Thoracic aorta (tissue), 2 donors: Measurements from ENCODE around the gene SLC38A8. TPM values are rescaled to one million over a fixed set of nuclear protein-coding genes. Genes with fewer than 3 reads are reported as not detected.

Source experiments
- ATAC-seq: fragments of 150-250 bp; one replicate; pipeline ENCODE4 v1.8.0; 2017; ENCODE audit warnings: low read depth; ENCODE audit not compliant: insufficient number of reproducible peaks, low FRiP score
- DNase-seq: peaks from one replicate; pipeline ENCODE4 v3.0.0-alpha.2; 2020; ENCODE audit warnings: low spot score
- H3K27ac ChIP-seq, 2 donors: fragments of 200-600 bp; sonication (generic); 1 replicate in 1 of 2; 2 replicates in 1 of 2; pipeline ENCODE4 v1.5.1; 2016; ENCODE audit warnings: mild to moderate bottlenecking in 2 of 2, moderate library complexity in 2 of 2
- H3K27me3 ChIP-seq: fragments of 200-600 bp; sonication (generic); replicated peaks from 2 replicates; pipeline ENCODE4 v1.6.0; 2016; ENCODE audit warnings: mild to moderate bottlenecking; ENCODE audit not compliant: insufficient read depth
- H3K36me3 ChIP-seq: fragments of 200-600 bp; sonication (generic); one replicate; pipeline ENCODE4 v1.5.1; 2016
- H3K4me1 ChIP-seq, 2 donors: fragments of 200-600 bp; sonication (generic); 1 replicate in 1 of 2; 2 replicates in 1 of 2; pipeline versions ENCODE4 v1.5.1 to v1.6.0; 2016; ENCODE audit warnings: low read depth in 2 of 2, mild to moderate bottlenecking in 1 of 2; ENCODE audit not compliant: control insufficient read depth in 1 of 2
- H3K4me3 ChIP-seq: fragments of 200-600 bp; sonication (generic); 2 replicates; pipeline ENCODE4 v1.5.1; 2016; ENCODE audit warnings: mild to moderate bottlenecking
- H3K9me3 ChIP-seq: fragments of 200-600 bp; sonication (generic); 2 replicates; pipeline ENCODE4 v1.5.1; 2016
- total RNA-seq, 2 donors: library from RNA; depleted of rRNA; stranded (reverse); fragments of >200 nt; gene quantifications; one replicate each; pipeline versions ENCODE4 v1.1.0 to v1.2.3, GENCODE V29; 2016
- TF ChIP-seq, protein P1 (sequence below): fragments of 200-600 bp; sonication (generic); IDR thresholded peaks from one replicate; pipeline ENCODE4 v1.5.1; 2019; ENCODE audit warnings: antibody characterized with exemption

The SLC38A8 gene
- total RNA-seq, 2 donors from 2014 or later: not detected

DNA sequence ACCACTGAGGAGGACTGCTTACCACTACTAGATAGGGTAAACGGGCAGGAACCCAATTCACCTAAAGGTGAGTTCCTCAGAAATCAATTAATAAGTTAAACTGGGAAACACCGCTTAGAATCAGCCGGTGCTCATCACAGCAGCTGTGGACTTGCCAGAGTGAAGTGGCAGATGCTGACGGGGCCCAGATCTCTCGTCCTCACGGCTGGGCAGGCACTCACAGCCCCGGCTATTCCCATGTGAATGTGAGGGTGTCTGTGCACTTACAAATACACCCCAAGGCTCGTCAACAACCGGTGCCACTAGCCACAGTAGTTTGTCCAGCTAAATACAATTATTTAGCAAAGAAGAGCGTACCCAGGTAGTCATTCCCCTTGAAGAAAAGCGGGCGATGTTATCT lies 44.4 kb upstream of the SLC38A8 start:
- H3K4me3 ChIP-seq: no peak overlapping the region
- no peaks in the 10 kb centered on the region for H3K27me3 ChIP-seq
- H3K4me1 ChIP-seq: peaks cover 11 to 14% of the 10 kb centered on the region in 2 donors
- no peak for DNase-seq
- peaks cover 30% of the 10 kb centered on the region for H3K36me3 ChIP-seq
- TF ChIP-seq, protein P1, sequence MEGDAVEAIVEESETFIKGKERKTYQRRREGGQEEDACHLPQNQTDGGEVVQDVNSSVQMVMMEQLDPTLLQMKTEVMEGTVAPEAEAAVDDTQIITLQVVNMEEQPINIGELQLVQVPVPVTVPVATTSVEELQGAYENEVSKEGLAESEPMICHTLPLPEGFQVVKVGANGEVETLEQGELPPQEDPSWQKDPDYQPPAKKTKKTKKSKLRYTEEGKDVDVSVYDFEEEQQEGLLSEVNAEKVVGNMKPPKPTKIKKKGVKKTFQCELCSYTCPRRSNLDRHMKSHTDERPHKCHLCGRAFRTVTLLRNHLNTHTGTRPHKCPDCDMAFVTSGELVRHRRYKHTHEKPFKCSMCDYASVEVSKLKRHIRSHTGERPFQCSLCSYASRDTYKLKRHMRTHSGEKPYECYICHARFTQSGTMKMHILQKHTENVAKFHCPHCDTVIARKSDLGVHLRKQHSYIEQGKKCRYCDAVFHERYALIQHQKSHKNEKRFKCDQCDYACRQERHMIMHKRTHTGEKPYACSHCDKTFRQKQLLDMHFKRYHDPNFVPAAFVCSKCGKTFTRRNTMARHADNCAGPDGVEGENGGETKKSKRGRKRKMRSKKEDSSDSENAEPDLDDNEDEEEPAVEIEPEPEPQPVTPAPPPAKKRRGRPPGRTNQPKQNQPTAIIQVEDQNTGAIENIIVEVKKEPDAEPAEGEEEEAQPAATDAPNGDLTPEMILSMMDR: no peak
- no peaks in the 10 kb centered on the region for H3K9me3 ChIP-seq
- no peak overlapping the region for H3K27ac ChIP-seq
- no peak for ATAC-seq

DNA sequence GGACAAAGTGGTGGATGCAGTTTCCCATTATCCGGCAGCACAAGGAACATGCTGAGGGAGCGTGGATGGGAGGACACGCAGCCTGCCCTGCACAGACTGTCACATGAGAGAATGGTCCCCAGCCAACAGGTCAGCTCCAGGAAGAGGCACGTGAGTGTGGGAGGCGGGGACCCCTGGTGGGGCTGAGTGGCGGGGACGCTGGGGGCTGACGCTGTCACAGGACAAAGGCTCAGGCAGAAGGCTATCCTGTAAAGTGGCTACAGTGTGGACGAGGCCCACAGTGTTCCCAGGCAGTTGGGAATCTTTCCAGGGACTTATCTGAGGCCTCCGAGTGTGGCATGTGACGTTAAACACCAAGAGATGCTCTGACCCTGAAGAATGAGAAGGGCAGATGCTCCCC lies 43.7 kb upstream of the SLC38A8 start:
- no peak overlapping the region for H3K4me3 ChIP-seq
- peaks cover 24% of the 10 kb centered on the region for H3K36me3 ChIP-seq
- DNase-seq: no peak

DNA sequence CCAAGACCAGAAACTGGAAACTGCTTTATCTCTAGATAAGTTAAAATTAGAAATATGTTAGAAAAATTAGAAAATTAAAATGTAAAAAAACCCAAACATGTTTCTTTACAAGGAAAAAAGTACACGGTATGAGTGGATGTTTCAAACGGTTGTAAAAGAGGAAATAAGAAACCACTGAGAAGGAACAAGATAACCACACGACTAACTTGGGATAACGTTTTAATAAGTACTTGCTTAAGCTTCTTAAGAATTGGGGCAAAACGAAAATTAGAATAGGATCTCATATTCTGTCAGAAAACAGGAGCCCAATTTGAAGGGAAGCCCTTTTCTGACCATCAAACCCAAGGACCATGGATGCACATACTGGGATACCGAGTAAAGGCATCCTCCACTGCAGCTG lies 43.2 kb upstream of the SLC38A8 start:
- Histone ChIP-seq H3K9me3 (no peaks in the 10 kb centered on the region), H3K27me3 (no peaks in the 10 kb centered on the region), H3K36me3 (peaks cover 24% of the 10 kb centered on the region)

More for the DNA sequence above, 43.7 kb upstream of the SLC38A8 start:
- ATAC-seq: no peak
- TF ChIP-seq, protein P1: no peak
- Histone ChIP-seq H3K9me3 (no peaks in the 10 kb centered on the region), H3K4me1 (peaks cover 11 to 14% of the 10 kb centered on the region in 2 donors), H3K27me3 (no peaks in the 10 kb centered on the region), H3K27ac (no peak overlapping the region)

DNA sequence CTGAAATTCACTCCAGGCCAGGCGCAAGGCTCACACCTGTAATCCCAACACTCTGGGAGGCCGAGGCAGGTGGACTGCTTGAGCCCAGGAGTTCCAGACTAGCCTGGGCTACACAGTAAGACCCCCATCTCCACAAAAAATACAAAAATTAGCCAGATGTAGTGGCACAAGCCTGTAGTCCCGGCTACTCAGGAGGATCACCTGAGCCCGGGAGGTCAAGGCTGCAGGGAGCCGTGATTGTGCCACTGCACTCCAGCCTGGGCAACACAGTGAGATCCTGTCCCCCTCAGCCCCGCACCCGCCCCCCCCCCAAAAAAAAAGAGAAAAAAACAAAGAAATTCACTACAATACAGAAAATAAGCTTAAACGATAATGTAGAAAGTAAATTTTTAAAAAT lies 42.7 kb upstream of the SLC38A8 start:
- Histone ChIP-seq H3K4me1 (peaks cover 11 to 14% of the 10 kb centered on the region in 2 donors), H3K27ac (no peak overlapping the region), H3K36me3 (peaks cover 22% of the 10 kb centered on the region), H3K9me3 (no peaks in the 10 kb centered on the region), H3K27me3 (no peaks in the 10 kb centered on the region), H3K4me3 (no peak overlapping the region)
- DNase-seq: no peak
- TF ChIP-seq, protein P1: no peak
- ATAC-seq: no peak

More for the DNA sequence above, 43.2 kb upstream of the SLC38A8 start:
- TF ChIP-seq, protein P1: no peak
- no peak for DNase-seq
- H3K27ac ChIP-seq: no peak overlapping the region
- no peak for ATAC-seq
- H3K4me3 ChIP-seq: no peak overlapping the region
- H3K4me1 ChIP-seq: peaks cover 11 to 14% of the 10 kb centered on the region in 2 donors

DNA sequence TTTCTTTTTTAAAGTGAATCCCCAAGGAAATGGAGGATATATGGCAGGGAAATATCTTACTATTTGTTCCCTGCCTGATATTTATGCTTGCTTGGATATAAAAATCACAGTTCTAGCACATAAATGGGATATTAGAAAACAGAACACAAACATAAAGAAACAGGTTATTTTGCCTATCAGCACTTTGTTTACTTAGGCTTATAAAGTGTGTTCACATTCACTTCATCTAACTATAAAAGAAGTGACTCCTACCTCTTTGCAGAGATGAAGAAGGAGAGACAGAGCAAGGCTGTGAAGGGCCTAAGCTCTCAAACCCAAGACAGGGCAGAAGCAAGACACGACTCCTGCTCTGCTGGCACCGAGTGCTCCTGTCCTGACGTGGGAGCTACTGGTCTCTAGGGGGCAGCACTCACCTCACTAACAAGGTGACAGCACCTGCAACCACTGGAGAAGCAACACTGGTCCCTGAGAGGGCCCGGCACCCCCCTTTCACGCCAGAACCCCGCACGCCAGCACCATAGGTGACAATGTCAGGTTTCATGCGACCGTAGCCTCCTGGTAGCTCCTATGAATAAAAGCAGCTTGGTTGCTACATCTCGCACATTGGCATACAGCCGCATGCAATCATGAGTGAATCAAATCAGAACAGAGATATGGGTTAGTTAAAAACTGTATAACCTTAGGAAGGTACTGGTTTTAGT lies 42.1 kb upstream of the SLC38A8 start:
- H3K27ac ChIP-seq: no peak overlapping the region
- no peak overlapping the region for H3K4me3 ChIP-seq
- no peaks in the 10 kb centered on the region for H3K9me3 ChIP-seq
- no peak for DNase-seq
- H3K27me3 ChIP-seq: no peaks in the 10 kb centered on the region
- TF ChIP-seq, protein P1: peak; percentile 43
- ATAC-seq: no peak
- peaks cover 20% of the 10 kb centered on the region for H3K36me3 ChIP-seq
- H3K4me1 ChIP-seq: peaks cover 11 to 14% of the 10 kb centered on the region in 2 donors
